Adipose tissue (tissue), 3 donors: ENCODE measurements around the gene RASSF4. TPM values are rescaled to one million over a fixed set of nuclear protein-coding genes. Genes with fewer than 3 reads are reported as not detected.

Experiments
- H3K27ac ChIP-seq: one replicate; pipeline ENCODE4 v1.5.1; 2013; ENCODE audit warnings: low read depth, low read length
- WGBS, 3 donors: extraction: QIAGEN DNeasy Blood & Tissue Kit; methylation state at CpG; one replicate each; pipeline ENCODE4 v1.1.7; 2013; 5-methylcytosine and 5-hydroxymethylcytosine counted together
- polyA plus RNA-seq, 3 donors: library from polyadenylated mRNA; stranded (reverse); fragments of 200-250 nt; gene quantifications; one replicate each; pipeline ENCODE4 v1.2.3, GENCODE V29; 2013
- donor health status: healthy with polysubstance abuse.
- donor health status: Bipolar disorder and iron deficiency.
- donor health status: healthy.

RASSF4 gene
- polyA plus RNA-seq, 3 donors: 32.7 to 74.0 (median 58.3) TPM

- H3K27ac ChIP-seq: no peak overlapping the region
- WGBS, 3 donors: 62 to 79% (median 69%) methylated on average over 11 of the region's 11 CpGs
Measured at GRCh38 chr10:44968500-44969400, 9.1 kb downstream of the RASSF4 start.

- H3K27ac ChIP-seq: no peak overlapping the region
- WGBS, 3 donors: 31 to 94% (median 93%) methylated on average over 9 of the region's 9 CpGs
Measured at GRCh38 chr10:44969854-44970253, 10.3 kb downstream of the RASSF4 start.

- no peak overlapping the region for H3K27ac ChIP-seq
Measured at GRCh38 chr10:44970812-44971395, 11.3 kb downstream of the RASSF4 start.

GRCh38 chr10:44971434-44971833, 11.8 kb downstream of the RASSF4 start:
- WGBS, 3 donors: 88 to 97% (median 91%) methylated on average over 11 of the region's 11 CpGs
- H3K27ac ChIP-seq: no peak overlapping the region

More at GRCh38 chr10:44970812-44971395, 11.3 kb downstream of the RASSF4 start:
- WGBS, 3 donors: 92 to 95% (median 94%) methylated on average over 8 of the region's 8 CpGs

GRCh38 chr10:44971935-44972757, 12.5 kb downstream of the RASSF4 start:
- WGBS, 3 donors: 98% methylated on average over 12 of the region's 12 CpGs
- H3K27ac ChIP-seq: no peak overlapping the region

- H3K27ac ChIP-seq: no peak overlapping the region
- WGBS, 3 donors: 78 to 97% (median 83%) methylated on average over 5 to 6 of the region's 6 CpGs
Measured at GRCh38 chr10:44972874-44973306, 13.3 kb downstream of the RASSF4 start.

GRCh38 chr10:44973323-44974081, 13.9 kb downstream of the RASSF4 start:
- WGBS, 3 donors: 47 to 67% (median 56%) methylated on average over 18 of the region's 18 CpGs
- no peak overlapping the region for H3K27ac ChIP-seq

- H3K27ac ChIP-seq: no peak overlapping the region
- WGBS, 3 donors: 37 to 49% (median 46%) methylated on average over 7 of the region's 7 CpGs
Measured at GRCh38 chr10:44974082-44974627, 14.6 kb downstream of the RASSF4 start.

- H3K27ac ChIP-seq: no peak overlapping the region
- WGBS, 3 donors: 2 to 7% (median 4%) methylated on average over 45 to 46 of the region's 46 CpGs
Measured at GRCh38 chr10:44974628-44975430, 15.2 kb downstream of the RASSF4 start.

GRCh38 chr10:44975431-44976331, 16.1 kb downstream of the RASSF4 start:
- 22 to 40% (median 32%) methylated on average over 10 of the region's 10 CpGs for WGBS, 3 donors
- no peak overlapping the region for H3K27ac ChIP-seq

- no peak overlapping the region for H3K27ac ChIP-seq
- 32 to 68% (median 55%) methylated on average over 9 of the region's 9 CpGs for WGBS, 3 donors
Measured at GRCh38 chr10:44976352-44977198, 17.0 kb downstream of the RASSF4 start.

GRCh38 chr10:44977287-44978212, 17.9 kb downstream of the RASSF4 start:
- peak overlapping the region; percentile 1 for H3K27ac ChIP-seq
- WGBS, 3 donors: 28 to 54% (median 47%) methylated on average over 25 of the region's 25 CpGs

GRCh38 chr10:44978213-44978569, 18.6 kb downstream of the RASSF4 start:
- peak overlapping the region; percentile 1 for H3K27ac ChIP-seq
- WGBS, 3 donors: 12 to 19% (median 13%) methylated on average over 4 of the region's 4 CpGs

- peak within 1 kb of the TSS; percentile 1 for H3K27ac ChIP-seq
- 14 to 18% (median 18%) methylated on average over 12 of the region's 12 CpGs for WGBS, 3 donors
Measured at GRCh38 chr10:44978570-44979280, 19.1 kb downstream of the RASSF4 start, which contains the start of gene DEPP1. TSS of gene DEPP1 (minus strand) at chr10:44978809. CDS start at chr10:44978030, 779 bp downstream.
